ENCODE data around the gene RPA3.

Gene RPA3

DNA sequence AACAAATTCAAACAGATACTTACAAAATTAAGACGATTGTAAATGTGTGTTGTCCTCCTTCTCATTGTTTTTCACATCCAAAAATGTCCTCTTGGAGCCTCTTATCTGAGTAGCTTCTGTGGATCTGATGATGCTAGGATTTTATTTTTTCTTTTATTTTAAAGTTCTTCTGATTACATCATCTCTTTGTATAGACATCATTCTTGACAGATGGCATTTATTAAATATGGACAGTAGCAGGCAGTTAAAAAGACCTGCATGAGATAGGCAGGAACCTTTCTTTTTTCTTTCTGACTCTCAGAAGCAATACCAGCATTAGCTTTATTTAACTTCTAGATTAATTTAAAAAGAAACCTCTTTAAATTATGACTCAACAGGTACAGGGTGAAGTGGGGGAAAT is at the start of gene RPA3:
RPA3 (minus strand) TSS at position 116 of the 400 bp plus-strand sequence. CDS start 78,189 bp downstream, outside the sequence.
- H3K36me3 Mint-ChIP-seq (ENCODE audit: low read depth) = peaks cover 10% of the 10 kb centered on the region
- peak within 1 kb of the TSS; percentile 68 for H3K27ac Mint-ChIP-seq
- no peaks in the 10 kb centered on the region for H3K9me3 Mint-ChIP-seq
- H3K4me3 Mint-ChIP-seq = peak within 1 kb of the TSS; percentile 61
- H3K4me1 Mint-ChIP-seq (ENCODE audit: low read depth) = peaks cover 12% of the 10 kb centered on the region
- DNase-seq (ENCODE audit: low spot score) = no peak
- H3K27me3 Mint-ChIP-seq (ENCODE audit: low read depth) = no peaks in the 10 kb centered on the region

DNA sequence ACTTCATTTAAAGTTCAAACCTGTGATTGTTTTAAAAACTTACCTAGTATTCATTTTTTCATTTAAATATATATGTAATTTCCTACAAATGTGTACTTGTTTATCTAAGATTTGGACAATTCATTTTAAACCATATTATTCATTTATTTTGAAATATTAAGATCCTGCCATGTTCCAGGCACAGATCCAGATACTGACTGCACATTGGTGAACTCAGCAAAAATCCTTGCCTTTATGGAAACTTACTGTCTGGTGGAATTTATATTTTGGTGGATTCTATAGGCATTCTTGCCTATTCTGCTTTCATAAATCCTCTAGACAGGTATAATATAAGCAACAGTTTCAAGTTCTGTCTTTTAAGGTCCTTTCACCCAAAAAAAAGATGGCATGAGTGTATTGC is 48.3 kb upstream of the RPA3 start:
- Mint-ChIP-seq H3K27me3 (ENCODE audit: low read depth) (no peaks in the 10 kb centered on the region), H3K27ac (no peak overlapping the region), H3K36me3 (ENCODE audit: low read depth) (no peaks in the 10 kb centered on the region), H3K9me3 (no peaks in the 10 kb centered on the region), H3K4me3 (no peak overlapping the region), H3K4me1 (ENCODE audit: low read depth) (peaks cover 31% of the 10 kb centered on the region)
- DNase-seq (ENCODE audit: low spot score) = no peak

DNA sequence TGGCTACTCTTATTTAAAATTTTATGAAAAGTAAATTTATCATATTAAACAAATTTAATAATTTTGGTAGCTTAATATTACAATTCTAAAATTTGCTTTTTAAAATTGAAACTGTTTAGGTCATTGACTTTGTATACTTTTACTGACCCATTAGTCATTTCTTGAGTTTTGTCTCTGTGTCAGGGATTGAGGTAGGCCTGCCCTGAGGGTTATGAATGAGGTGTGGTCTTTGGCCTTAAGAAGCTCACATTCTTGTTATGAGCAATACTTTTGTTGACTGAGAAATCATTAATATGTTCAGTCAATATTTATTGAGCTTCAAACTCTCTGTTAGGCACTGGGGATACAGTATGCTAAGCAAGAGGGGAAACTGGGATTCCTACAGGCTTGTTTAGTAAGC is 47.0 kb upstream of the RPA3 start:
- H3K27ac Mint-ChIP-seq = no peak overlapping the region

DNA sequence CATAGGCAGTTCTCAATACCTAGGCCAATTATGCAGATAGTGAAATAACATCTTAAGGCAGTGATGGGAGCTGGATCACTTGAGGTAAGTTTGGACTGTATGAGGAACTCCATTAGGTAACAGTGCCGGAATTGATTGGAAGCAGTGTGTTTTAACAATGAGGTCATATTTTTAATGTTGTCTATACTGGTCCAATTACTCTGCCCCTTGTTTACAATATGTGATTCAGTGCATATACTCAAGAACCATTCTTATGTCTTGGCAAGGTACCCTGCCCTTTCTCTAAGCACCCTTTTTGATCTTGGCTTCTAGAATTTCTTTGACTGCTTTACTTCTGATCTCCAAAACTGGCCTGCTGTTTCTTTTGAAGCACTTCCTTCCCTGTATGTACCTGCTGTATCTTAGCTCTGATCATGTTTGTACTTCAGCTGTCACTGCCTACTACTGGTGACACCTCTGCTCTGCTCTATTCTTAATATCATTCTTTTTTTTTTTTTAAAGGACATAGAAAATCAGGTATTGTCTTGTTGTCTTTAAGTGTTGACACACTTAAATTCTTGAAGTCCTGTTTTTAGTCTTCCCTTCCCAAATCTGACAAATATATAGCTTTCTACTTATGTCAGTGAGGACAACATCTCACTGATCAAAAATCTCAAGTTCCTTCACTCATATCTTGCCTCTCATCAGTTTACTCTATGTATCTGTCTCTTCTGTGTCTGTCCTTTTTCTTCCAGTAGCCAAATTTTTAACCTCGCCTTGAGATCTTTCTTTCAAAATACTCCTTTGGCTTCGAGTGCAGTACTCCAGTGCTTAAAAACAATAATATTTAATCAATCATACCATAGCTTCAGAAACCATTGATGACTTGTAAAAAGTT is 46.4 kb upstream of the RPA3 start:
- Mint-ChIP-seq H3K4me1 (ENCODE audit: low read depth) (peaks cover 36% of the 10 kb centered on the region), H3K9me3 (no peaks in the 10 kb centered on the region), H3K27ac (peak overlapping the region; percentile 73), H3K4me3 (no peak overlapping the region), H3K36me3 (ENCODE audit: low read depth) (no peaks in the 10 kb centered on the region), H3K27me3 (ENCODE audit: low read depth) (no peaks in the 10 kb centered on the region)
- DNase-seq (ENCODE audit: low spot score) = no peak

More for the DNA sequence above, 47.0 kb upstream of the RPA3 start:
- Mint-ChIP-seq H3K4me3 (no peak overlapping the region), H3K36me3 (ENCODE audit: low read depth) (no peaks in the 10 kb centered on the region), H3K9me3 (no peaks in the 10 kb centered on the region), H3K27me3 (ENCODE audit: low read depth) (no peaks in the 10 kb centered on the region), H3K4me1 (ENCODE audit: low read depth) (peaks cover 35% of the 10 kb centered on the region)
- DNase-seq (ENCODE audit: low spot score) = no peak

DNA sequence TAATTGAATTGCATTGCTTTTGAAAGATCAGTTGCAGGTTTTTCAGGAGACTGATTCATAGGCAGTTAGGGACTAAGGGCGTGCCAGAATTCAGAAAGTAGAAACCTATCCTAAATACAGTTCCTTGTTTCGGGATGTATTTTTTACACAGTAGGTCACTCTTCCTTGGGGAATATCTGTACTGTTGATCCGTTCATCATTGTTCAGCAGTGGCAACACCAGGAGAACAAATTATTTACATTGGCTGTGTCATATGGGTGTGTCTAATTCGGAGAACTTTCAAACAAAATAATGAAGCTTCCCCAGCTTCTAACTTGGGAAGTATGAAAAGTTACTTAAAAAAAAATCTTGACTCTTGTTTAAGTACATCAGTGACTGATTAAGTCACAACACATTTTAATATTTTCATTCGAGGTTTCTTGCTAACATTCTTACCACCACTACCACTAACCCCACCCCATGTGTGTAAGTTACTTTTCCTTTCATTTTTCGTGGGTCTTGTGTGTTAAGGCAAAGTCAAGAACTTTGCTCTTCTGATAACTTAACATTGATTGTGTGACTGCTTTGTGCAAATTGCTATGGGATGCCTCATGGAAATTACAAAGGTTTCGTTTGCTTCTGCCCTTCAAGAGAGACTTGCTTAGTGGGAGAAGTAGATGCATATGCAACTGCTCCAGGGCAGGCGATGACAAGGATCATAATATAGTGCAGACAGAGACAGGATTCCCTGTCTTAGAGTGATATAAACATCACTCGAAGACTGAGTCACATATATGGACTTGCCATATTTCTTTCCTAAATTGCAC is 43.8 kb upstream of the RPA3 start:
- no peaks in the 10 kb centered on the region for H3K9me3 Mint-ChIP-seq
- H3K27me3 Mint-ChIP-seq (ENCODE audit: low read depth) = no peaks in the 10 kb centered on the region
- H3K4me1 Mint-ChIP-seq (ENCODE audit: low read depth) = peaks cover 36% of the 10 kb centered on the region
- H3K36me3 Mint-ChIP-seq (ENCODE audit: low read depth) = no peaks in the 10 kb centered on the region
- peak overlapping the region; percentile 93 for H3K27ac Mint-ChIP-seq
- H3K4me3 Mint-ChIP-seq = peak overlapping the region; percentile 95
- peak; percentile 27 for DNase-seq (ENCODE audit: low spot score)

DNA sequence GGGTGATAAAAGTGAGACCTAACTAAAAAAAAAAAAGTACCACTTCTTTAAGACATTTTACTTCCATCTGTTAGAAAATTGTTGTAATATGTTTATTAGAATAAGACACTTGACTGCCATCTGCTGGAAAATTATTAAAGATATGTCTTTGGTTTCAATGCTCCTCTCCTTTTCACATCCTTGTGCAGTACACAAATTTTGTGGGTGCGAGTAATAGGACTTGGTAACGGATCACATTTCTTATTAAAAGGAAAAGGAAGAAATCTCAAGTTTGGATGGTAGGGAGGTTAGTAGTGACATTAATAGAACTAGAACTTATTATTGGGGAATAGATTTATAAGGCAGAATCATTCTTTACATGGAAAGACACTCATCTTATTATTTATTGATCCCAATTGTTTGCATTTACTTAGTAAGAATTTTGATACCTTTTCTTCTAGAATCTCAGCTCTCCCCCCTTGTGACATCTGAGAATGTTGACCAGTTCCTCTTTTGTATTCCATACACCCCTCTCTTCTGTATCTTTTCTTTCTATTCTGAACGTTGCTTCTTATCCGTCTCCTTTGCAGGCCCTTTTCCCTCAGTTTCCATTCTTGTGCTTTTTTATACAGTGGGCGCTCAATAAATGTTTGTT is 43.0 kb upstream of the RPA3 start:
- H3K27ac Mint-ChIP-seq = peak overlapping the region; percentile 93
- peaks cover 36% of the 10 kb centered on the region for H3K4me1 Mint-ChIP-seq (ENCODE audit: low read depth)
- H3K27me3 Mint-ChIP-seq (ENCODE audit: low read depth) = no peaks in the 10 kb centered on the region
- DNase-seq (ENCODE audit: low spot score) = no peak
- no peaks in the 10 kb centered on the region for H3K9me3 Mint-ChIP-seq
- peak overlapping the region; percentile 95 for H3K4me3 Mint-ChIP-seq
- H3K36me3 Mint-ChIP-seq (ENCODE audit: low read depth) = no peaks in the 10 kb centered on the region

DNA sequence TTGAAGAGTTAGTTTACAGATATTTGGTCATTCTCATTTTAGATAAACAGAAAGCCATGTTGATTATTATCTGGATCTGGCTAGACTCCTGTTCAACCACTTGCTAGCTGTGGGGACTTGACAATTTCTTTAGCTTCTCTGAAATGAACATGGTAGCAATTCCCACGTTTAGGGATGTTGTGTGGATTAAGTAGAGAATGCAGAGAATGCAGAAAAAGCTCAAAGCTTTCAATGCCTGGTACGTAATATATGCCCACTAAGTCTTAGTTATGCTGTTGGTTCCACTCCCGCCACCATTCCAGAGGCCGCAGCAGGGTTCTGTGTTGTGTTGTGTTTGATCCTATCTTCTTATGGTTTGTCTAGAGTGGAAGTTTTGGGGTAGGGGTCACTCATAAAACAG is 39.2 kb upstream of the RPA3 start:
- Mint-ChIP-seq H3K9me3 (no peaks in the 10 kb centered on the region), H3K27ac (no peak overlapping the region), H3K36me3 (ENCODE audit: low read depth) (no peaks in the 10 kb centered on the region), H3K4me3 (no peak overlapping the region), H3K4me1 (ENCODE audit: low read depth) (peaks cover 18% of the 10 kb centered on the region), H3K27me3 (ENCODE audit: low read depth) (no peaks in the 10 kb centered on the region)
- no peak for DNase-seq (ENCODE audit: low spot score)

DNA sequence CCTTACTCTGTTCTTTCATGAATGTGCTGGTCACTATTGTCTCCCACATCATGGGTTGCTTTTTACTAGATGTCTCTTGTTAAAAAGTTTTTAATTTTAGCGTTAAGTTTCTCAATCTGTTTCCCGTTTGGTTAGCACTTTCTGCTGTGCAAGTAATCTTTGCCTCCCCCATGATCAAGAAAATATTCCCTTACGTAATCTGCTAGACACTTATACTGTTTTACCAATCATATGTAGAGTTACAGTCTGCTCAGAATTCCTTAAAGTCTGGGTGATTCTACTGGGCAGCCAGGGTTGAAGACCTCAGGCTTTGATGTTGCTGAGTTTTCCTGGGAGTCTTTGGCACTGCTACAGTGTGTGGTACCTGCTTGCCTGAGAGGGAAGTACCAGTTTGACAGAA is 38.2 kb upstream of the RPA3 start:
- Mint-ChIP-seq H3K4me3 (no peak overlapping the region), H3K27ac (no peak overlapping the region), H3K4me1 (ENCODE audit: low read depth) (peaks cover 8% of the 10 kb centered on the region), H3K9me3 (no peaks in the 10 kb centered on the region), H3K36me3 (ENCODE audit: low read depth) (no peaks in the 10 kb centered on the region), H3K27me3 (ENCODE audit: low read depth) (no peaks in the 10 kb centered on the region)
- no peak for DNase-seq (ENCODE audit: low spot score)

DNA sequence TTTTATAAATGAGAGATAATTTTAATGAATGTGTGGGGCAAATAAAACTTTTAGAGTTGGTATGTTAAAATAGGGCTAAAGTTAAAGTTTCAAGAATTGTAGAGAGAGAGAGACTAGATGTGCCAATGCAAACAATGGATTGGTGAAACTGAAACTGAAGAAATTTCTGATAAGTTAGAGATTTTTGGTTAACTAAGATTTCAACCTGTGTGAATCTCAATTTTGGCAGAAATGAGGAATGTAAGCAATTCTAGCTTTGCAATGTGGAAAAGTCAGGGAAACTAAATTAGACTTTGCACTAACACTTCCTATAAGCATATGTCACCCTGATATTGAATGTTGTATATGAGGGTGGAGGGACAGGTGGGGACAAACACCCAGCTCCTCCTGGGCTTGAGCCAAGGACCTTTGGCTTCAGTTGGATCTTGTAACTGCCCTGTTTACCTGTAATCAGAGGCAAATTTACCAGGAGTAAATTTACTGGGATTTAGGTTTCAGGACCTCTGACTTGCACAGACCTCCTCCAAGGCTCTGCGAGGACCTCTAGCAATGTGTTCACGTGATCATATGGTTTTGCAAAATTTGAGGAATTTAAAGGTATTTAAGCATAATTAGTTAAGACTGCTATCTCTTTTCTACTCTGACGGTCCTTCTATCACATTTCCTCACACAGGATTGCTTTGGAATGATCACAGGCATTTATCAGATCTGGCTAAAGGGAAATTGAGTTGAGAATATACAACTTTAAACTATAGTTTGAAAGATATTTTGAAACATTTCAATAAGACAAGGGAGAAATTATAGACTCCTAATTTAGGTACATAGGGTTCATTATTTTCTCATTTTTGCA is 33.1 kb upstream of the RPA3 start:
- no peaks in the 10 kb centered on the region for H3K9me3 Mint-ChIP-seq
- H3K27me3 Mint-ChIP-seq (ENCODE audit: low read depth) = no peaks in the 10 kb centered on the region
- H3K4me3 Mint-ChIP-seq = no peak overlapping the region
- no peaks in the 10 kb centered on the region for H3K36me3 Mint-ChIP-seq (ENCODE audit: low read depth)
- H3K4me1 Mint-ChIP-seq (ENCODE audit: low read depth) = peaks cover 5% of the 10 kb centered on the region
- no peak for DNase-seq (ENCODE audit: low spot score)
- H3K27ac Mint-ChIP-seq = no peak overlapping the region

DNA sequence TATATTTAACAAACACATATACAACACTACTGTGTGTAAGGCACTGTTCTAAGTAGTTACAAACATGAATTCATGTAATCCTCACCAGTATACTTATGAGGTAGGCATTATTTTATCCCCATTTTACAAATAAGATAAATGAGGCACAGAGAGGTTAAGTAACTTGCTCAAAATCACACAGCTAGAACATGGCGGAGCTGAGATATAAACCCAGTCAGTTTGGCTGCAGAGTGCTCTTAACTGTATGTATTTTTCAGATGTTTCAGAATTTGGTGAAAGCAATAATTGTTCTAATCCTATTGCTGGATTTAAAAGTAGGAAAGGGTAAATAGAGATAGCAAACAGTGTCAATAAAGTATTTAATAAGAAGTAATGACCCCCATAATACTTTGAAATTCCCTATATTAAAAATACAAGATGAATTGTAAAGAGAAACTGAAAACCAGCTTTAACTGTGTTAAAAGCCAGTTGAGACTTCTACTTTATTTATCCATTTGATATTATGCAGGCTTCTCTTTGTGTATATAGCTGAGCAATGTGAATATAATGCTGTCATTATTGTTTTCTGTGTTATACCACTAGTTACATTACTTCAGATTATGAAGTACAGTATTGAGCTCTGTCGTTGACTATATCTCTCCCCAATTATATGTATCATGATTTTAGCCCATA is 32.3 kb upstream of the RPA3 start:
- H3K27ac Mint-ChIP-seq = no peak overlapping the region
- H3K9me3 Mint-ChIP-seq = no peaks in the 10 kb centered on the region
- H3K27me3 Mint-ChIP-seq (ENCODE audit: low read depth) = no peaks in the 10 kb centered on the region
- H3K36me3 Mint-ChIP-seq (ENCODE audit: low read depth) = no peaks in the 10 kb centered on the region
- H3K4me3 Mint-ChIP-seq = no peak overlapping the region
- DNase-seq (ENCODE audit: low spot score) = no peak
- peaks cover 7% of the 10 kb centered on the region for H3K4me1 Mint-ChIP-seq (ENCODE audit: low read depth)

DNA sequence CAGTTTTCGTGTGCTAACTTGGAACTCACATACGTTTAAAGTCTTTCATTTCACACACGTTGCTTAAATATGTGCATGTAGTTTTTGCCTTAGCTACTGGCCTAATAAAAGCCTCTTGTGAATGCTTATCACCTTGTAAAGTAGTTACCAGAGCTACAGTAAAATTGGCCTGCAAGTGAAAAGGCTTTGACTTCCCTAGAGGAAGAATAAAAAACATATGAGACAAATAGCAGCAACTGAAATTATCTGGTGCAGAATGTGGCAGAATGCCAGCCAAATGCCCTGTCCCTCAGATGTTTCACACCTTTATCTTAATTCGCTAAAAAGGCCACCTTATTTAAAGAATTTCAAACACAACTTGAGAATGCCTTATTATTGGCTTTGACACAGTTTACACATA is 28.1 kb upstream of the RPA3 start:
- Mint-ChIP-seq H3K36me3 (ENCODE audit: low read depth) (no peaks in the 10 kb centered on the region), H3K4me1 (ENCODE audit: low read depth) (peaks cover 5% of the 10 kb centered on the region), H3K4me3 (no peak overlapping the region), H3K9me3 (no peaks in the 10 kb centered on the region), H3K27ac (no peak overlapping the region), H3K27me3 (ENCODE audit: low read depth) (no peaks in the 10 kb centered on the region)
- DNase-seq (ENCODE audit: low spot score) = no peak

DNA sequence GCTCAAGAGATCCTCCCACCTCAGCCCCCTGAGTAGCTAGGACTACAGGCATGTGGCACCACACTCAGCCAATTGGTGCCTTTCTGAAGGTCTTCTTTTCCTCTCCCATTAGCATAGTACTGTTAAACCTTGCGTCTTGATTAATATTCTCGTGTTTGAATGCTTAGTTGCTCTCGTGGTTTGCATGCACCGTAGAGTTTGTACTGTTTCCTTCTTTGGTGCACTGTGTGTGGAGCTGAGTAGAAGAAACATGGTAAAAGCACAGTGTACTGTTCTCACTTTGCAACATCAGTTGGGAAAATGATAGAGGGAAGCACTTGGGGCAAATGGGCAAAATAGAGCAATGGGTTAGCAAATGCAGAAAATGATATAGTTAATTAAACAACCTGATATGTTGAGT is 27.6 kb upstream of the RPA3 start:
- Mint-ChIP-seq H3K27ac (no peak overlapping the region), H3K4me3 (no peak overlapping the region), H3K9me3 (no peaks in the 10 kb centered on the region), H3K4me1 (ENCODE audit: low read depth) (peaks cover 2% of the 10 kb centered on the region), H3K27me3 (ENCODE audit: low read depth) (no peaks in the 10 kb centered on the region), H3K36me3 (ENCODE audit: low read depth) (no peaks in the 10 kb centered on the region)
- DNase-seq (ENCODE audit: low spot score) = no peak

DNA sequence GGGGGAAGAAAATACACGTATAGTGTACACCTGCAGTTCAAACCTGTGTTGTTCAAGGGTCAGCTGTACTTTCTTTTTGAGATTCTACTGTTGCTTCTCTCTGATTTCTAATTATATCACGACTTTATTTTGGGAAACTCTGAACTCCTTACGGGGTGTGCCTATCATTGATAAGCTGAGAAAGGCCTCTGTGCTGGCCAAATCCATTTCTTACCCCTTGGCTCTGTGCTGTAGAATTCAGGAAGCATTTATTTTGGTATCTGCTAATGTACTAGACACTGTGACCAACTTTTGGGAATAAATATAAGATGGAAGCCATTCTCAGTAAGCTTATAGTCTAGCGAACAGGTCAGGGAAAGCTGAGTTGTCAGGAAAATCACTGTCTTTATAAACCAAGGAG is 26.9 kb upstream of the RPA3 start:
- no peaks in the 10 kb centered on the region for H3K9me3 Mint-ChIP-seq
- H3K36me3 Mint-ChIP-seq (ENCODE audit: low read depth) = no peaks in the 10 kb centered on the region
- DNase-seq (ENCODE audit: low spot score) = no peak
- no peaks in the 10 kb centered on the region for H3K27me3 Mint-ChIP-seq (ENCODE audit: low read depth)
- peaks cover 2% of the 10 kb centered on the region for H3K4me1 Mint-ChIP-seq (ENCODE audit: low read depth)
- H3K4me3 Mint-ChIP-seq = no peak overlapping the region
- H3K27ac Mint-ChIP-seq = no peak overlapping the region
